Measurements from ENCODE around the gene SORT1. TPM values are rescaled to one million over a fixed set of nuclear protein-coding genes. Genes with fewer than 3 reads are reported as not detected.

SORT1 gene
- total and polyA plus RNA-seq, 8 donors: 4.6 to 481 (median 36.6) TPM

DNA sequence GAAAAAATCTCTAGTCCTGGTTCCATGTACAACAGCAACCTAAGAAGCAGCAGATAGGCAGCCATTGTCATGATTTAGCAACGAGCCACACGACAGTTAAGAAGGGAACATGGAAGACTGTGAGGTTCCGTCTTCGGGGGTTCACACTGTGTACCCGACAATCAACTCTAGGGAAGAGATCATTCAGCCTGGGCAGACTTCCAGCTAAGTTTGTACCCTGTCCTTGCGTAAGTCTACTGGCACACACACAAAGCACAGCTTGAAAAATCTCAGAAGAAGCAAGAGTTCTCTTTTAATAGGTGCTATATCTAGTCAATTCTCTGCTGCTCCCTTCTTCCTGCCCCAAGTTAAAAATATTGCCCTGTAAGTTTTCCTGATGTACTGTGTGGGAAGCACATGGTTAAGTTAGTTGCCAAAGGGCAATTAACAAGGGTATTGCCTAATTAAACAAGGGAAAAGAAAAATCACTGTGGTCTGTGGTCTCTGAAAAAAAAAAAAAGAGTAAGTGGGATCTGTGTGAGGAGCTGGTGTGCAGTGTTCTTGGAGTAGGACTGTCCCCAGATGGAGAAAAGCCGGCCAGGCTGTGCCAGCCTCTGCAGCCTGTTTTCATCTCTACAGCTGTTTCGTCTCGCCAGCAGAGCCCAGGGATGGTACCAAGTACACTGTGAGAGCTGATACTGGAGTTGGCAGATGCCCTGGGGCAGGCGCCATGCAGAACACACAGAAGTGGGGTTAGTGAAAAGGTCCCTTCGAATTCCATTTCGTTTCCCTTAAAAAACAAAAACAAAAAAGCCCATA, 84.5 kb downstream of the SORT1 start:
- no peak overlapping the region for H3K27ac ChIP-seq
- no peak for DNase-seq
- TF ChIP-seq POLR2AphosphoS5 (IDR thresholded peaks at IDR 0.05): no peak
- TF ChIP-seq POLR2A (IDR thresholded peaks at IDR 0.05): no peak
- TF ChIP-seq, protein P1, sequence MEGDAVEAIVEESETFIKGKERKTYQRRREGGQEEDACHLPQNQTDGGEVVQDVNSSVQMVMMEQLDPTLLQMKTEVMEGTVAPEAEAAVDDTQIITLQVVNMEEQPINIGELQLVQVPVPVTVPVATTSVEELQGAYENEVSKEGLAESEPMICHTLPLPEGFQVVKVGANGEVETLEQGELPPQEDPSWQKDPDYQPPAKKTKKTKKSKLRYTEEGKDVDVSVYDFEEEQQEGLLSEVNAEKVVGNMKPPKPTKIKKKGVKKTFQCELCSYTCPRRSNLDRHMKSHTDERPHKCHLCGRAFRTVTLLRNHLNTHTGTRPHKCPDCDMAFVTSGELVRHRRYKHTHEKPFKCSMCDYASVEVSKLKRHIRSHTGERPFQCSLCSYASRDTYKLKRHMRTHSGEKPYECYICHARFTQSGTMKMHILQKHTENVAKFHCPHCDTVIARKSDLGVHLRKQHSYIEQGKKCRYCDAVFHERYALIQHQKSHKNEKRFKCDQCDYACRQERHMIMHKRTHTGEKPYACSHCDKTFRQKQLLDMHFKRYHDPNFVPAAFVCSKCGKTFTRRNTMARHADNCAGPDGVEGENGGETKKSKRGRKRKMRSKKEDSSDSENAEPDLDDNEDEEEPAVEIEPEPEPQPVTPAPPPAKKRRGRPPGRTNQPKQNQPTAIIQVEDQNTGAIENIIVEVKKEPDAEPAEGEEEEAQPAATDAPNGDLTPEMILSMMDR (IDR thresholded peaks at IDR 0.05): no peak
- no peak for TF ChIP-seq EP300 (IDR thresholded peaks at IDR 0.05)
- no peaks in the 10 kb centered on the region for H3K9me3 ChIP-seq
- H3K36me3 ChIP-seq: peaks cover 14 to 77% (median 70%) of the 10 kb centered on the region in 4 donors
- no peaks in the 10 kb centered on the region for H3K27me3 ChIP-seq
- H3K4me3 ChIP-seq: no peak overlapping the region
- intact Hi-C loops (cut with DNase I; ENCODE audit: low total_unique reads): no loop called here
- H3K4me1 ChIP-seq: no peaks in the 10 kb centered on the region
- WGBS, 5 donors: 81 to 94% (median 89%) methylated on average over 12 of the region's 12 CpGs

DNA sequence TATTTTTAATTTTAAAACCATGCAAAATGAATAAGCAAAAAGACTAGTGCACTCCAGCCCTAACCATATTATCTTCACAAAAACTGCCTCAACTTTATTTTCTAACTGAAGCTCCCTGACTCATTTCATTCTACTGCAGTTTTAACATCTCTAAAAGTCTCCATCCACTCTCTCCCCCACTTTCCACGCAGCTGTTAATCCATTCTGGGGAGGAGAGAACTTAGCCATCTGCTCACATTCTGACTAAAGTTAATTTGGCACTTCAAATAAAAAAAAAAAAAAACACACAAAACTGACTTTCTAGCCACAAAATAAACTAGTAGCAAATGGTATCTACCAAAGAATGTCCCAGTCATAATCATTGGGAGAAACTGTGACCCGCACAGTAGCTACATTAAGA, 85.5 kb downstream of the SORT1 start:
- TF ChIP-seq, protein P1 (IDR thresholded peaks at IDR 0.05): no peak
- no peak for TF ChIP-seq EP300 (IDR thresholded peaks at IDR 0.05)
- no peak for TF ChIP-seq POLR2AphosphoS5 (IDR thresholded peaks at IDR 0.05)
- TF ChIP-seq POLR2A (IDR thresholded peaks at IDR 0.05): no peak

GRCh38 chr1:109309347-109309746, 88.4 kb downstream of the SORT1 start:
- no peak overlapping the region for H3K27ac ChIP-seq
- H3K27me3 ChIP-seq: no peaks in the 10 kb centered on the region
- DNase-seq: no peak
- TF ChIP-seq POLR2AphosphoS5 (IDR thresholded peaks at IDR 0.05) (no peak), POLR2A (IDR thresholded peaks at IDR 0.05) (no peak)
- H3K4me1 ChIP-seq: peaks cover 0 to 36% (median 11%) of the 10 kb centered on the region in 4 donors
- H3K9me3 ChIP-seq: no peaks in the 10 kb centered on the region
- H3K36me3 ChIP-seq: peaks cover 6 to 38% (median 31%) of the 10 kb centered on the region in 4 donors
- H3K4me3 ChIP-seq: no peak overlapping the region
- WGBS, 5 donors: 59 to 97% (median 77%) methylated on average over 2 of the region's 2 CpGs
- intact Hi-C loops (cut with DNase I; ENCODE audit: low total_unique reads): no loop called here

More for the DNA sequence above, 85.5 kb downstream of the SORT1 start:
- intact Hi-C loops (cut with DNase I; ENCODE audit: low total_unique reads): no loop called here
- Histone ChIP-seq H3K27me3 (no peaks in the 10 kb centered on the region), H3K36me3 (peaks cover 7 to 67% (median 60%) of the 10 kb centered on the region in 4 donors), H3K4me3 (no peak overlapping the region), H3K27ac (no peak overlapping the region), H3K4me1 (peaks cover 0 to 7% (median 3%) of the 10 kb centered on the region in 4 donors), H3K9me3 (no peaks in the 10 kb centered on the region)
- 75 to 91% (median 87%) methylated on average over 2 of the region's 2 CpGs for WGBS, 5 donors
- no peak for DNase-seq

DNA sequence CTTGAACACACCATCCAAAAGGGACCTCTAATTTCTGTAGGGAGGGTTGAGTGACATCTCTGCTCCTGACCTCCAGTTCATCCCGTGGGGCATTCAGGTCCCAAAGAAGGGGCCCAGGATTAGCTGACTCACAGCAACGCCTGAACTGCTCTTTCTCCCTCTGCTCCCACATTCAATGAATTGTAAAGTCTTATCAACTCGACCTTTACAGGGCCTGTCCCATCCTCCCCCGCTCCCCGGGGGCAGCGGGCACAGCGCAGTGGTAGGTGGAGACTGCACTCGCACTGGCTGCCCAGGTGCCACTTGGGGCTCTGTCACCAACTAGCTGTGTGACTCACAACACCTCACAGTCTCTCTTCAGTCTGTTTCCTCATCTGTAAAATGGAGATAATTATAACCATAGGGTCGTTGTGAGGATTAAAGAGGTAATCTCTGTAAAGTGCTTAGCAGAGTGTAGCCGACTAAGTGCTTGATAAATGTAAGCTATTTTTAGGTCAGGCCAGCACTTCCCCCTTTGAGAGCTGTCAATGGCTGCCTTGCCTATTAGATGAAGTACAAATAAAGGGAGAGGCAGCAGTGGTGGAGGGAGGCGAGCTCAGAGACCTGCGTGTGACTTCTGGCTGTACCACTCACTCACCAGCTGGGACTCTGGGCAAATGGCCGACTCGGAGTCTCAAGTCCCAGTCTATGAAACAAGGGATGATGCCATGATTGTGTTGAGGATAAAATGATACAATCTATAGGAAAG, 90.3 kb downstream of the SORT1 start:
- WGBS, 5 donors: 19 to 37% (median 29%) methylated on average over 14 of the region's 14 CpGs
- Histone ChIP-seq H3K27me3 (no peaks in the 10 kb centered on the region), H3K9me3 (no peaks in the 10 kb centered on the region), H3K36me3 (peaks cover 0 to 21% (median 15%) of the 10 kb centered on the region in 4 donors), H3K27ac (peak overlapping the region in 1 of 5 donors; percentile 26), H3K4me3 (no peak overlapping the region), H3K4me1 (peaks cover 0 to 41% (median 13%) of the 10 kb centered on the region in 4 donors)
- TF ChIP-seq POLR2A (IDR thresholded peaks at IDR 0.05): no peak
- no peak for TF ChIP-seq POLR2AphosphoS5 (IDR thresholded peaks at IDR 0.05)
- no peak for TF ChIP-seq EP300 (IDR thresholded peaks at IDR 0.05)
- TF ChIP-seq, protein P1 (IDR thresholded peaks at IDR 0.05): no peak
- DNase-seq: peak in 1 of 2 donors; percentile 43
- intact Hi-C loops (cut with DNase I; ENCODE audit: low total_unique reads): no loop called here
